H9 (cell line): Measurements from ENCODE around the gene LMTK3. TPM values are rescaled to one million over a fixed set of nuclear protein-coding genes. Genes with fewer than 3 reads are reported as not detected.

Source experiments
- DNase-seq: peaks from one replicate; pipeline ENCODE4 v3.0.0-alpha.2; 2017
- H2AFZ ChIP-seq: one replicate; pipeline ENCODE4 v1.6.1; 2013; ENCODE audit warnings: mild to moderate bottlenecking, low read length, control low read depth, moderate library complexity
- H2AK5ac ChIP-seq: 2 replicates; pipeline ENCODE4 v1.6.1; 2013; ENCODE audit warnings: low read length, control low read depth, mixed read lengths; ENCODE audit not compliant: insufficient read length
- H2BK120ac ChIP-seq: one replicate; pipeline ENCODE4 v1.6.1; 2013; ENCODE audit warnings: low read depth, mild to moderate bottlenecking, low read length, control low read depth, inconsistent platforms; ENCODE audit not compliant: poor library complexity, severe bottlenecking
- H2BK12ac ChIP-seq: 2 replicates; pipeline ENCODE4 v1.6.1; 2013; ENCODE audit warnings: low read length, control low read depth, mixed read lengths, low read depth; ENCODE audit not compliant: insufficient read length
- H2BK15ac ChIP-seq: 2 replicates; pipeline ENCODE4 v1.6.1; 2013; ENCODE audit warnings: low read depth, low read length, control low read depth
- H2BK20ac ChIP-seq: one replicate; pipeline ENCODE4 v1.6.1; 2013; ENCODE audit warnings: low read depth, mild to moderate bottlenecking, low read length, control low read depth, inconsistent platforms; ENCODE audit not compliant: poor library complexity, severe bottlenecking
- H2BK5ac ChIP-seq: 2 replicates; pipeline ENCODE4 v1.6.1; 2013; ENCODE audit warnings: low read length, control low read depth, mixed read lengths; ENCODE audit not compliant: insufficient read length
- H3K14ac ChIP-seq: 2 replicates; pipeline ENCODE4 v1.6.1; 2013; ENCODE audit warnings: low read length, control low read depth; ENCODE audit not compliant: insufficient read depth
- H3K18ac ChIP-seq: 2 replicates; pipeline ENCODE4 v1.6.1; 2013; ENCODE audit warnings: low read depth, mild to moderate bottlenecking, mixed read lengths, low read length, control low read depth; ENCODE audit not compliant: insufficient read length
- H3K23ac ChIP-seq: 2 replicates; pipeline ENCODE4 v1.6.1; 2013; ENCODE audit warnings: low read length, control low read depth, mixed read lengths, low read depth; ENCODE audit not compliant: insufficient read length
- H3K23me2 ChIP-seq: 2 replicates; pipeline ENCODE4 v1.6.1; 2013; ENCODE audit warnings: low read depth, mild to moderate bottlenecking, mixed read lengths, low read length, control low read depth; ENCODE audit not compliant: insufficient read length, poor library complexity, severe bottlenecking
- H3K27ac ChIP-seq: 2 replicates; pipeline ENCODE4 v1.5.1; 2013; ENCODE audit warnings: low read length, control low read depth, mixed read lengths, low read depth; ENCODE audit not compliant: insufficient read length
- H3K27me3 ChIP-seq: 2 replicates; pipeline ENCODE4 v1.6.1; 2013; ENCODE audit warnings: low read length, control low read depth, inconsistent platforms; ENCODE audit not compliant: insufficient read depth
- H3K4ac ChIP-seq: 2 replicates; pipeline ENCODE4 v1.6.1; 2013; ENCODE audit warnings: low read depth, mild to moderate bottlenecking, control low read depth, inconsistent platforms, low read length, moderate library complexity
- H3K4me1 ChIP-seq: 2 replicates; pipeline ENCODE4 v1.6.1; 2013; ENCODE audit warnings: low read length, control low read depth, inconsistent platforms; ENCODE audit not compliant: insufficient read depth
- H3K4me2 ChIP-seq: 2 replicates; pipeline ENCODE4 v1.6.1; 2013; ENCODE audit warnings: low read length, control low read depth, mixed read lengths; ENCODE audit not compliant: insufficient read length, insufficient read depth
- H3K56ac ChIP-seq: 2 replicates; pipeline ENCODE4 v1.6.1; 2013; ENCODE audit warnings: low read depth, mild to moderate bottlenecking, mixed read lengths, low read length, control low read depth; ENCODE audit not compliant: insufficient read length
- H3K79me1 ChIP-seq: 2 replicates; pipeline ENCODE4 v1.6.1; 2013; ENCODE audit warnings: low read depth, mild to moderate bottlenecking, moderate library complexity, low read length, control low read depth, inconsistent platforms; ENCODE audit not compliant: insufficient read depth, poor library complexity, severe bottlenecking
- H3K79me2 ChIP-seq: 2 replicates; pipeline ENCODE4 v1.6.1; 2013; ENCODE audit warnings: low read length, control low read depth, inconsistent platforms; ENCODE audit not compliant: insufficient read depth
- H3K9ac ChIP-seq: 2 replicates; pipeline ENCODE4 v1.6.1; 2013; ENCODE audit warnings: low read length, control low read depth, mixed read lengths; ENCODE audit not compliant: insufficient read length; ENCODE audit errors: extremely low read depth
- H3K9me3 ChIP-seq: one replicate; pipeline ENCODE4 v1.6.1; 2013; ENCODE audit warnings: low read depth, low read length, inconsistent platforms; ENCODE audit not compliant: control insufficient read depth
- H3T11ph ChIP-seq: one replicate; pipeline ENCODE4 v1.6.1; 2013; ENCODE audit warnings: mild to moderate bottlenecking, low read length, control low read depth, inconsistent platforms
- H4K20me1 ChIP-seq: one replicate; pipeline ENCODE4 v1.6.1; 2013; ENCODE audit not compliant: control insufficient read depth, insufficient read length, insufficient read depth
- H4K5ac ChIP-seq: 2 replicates; pipeline ENCODE4 v1.6.1; 2013; ENCODE audit warnings: low read depth, mild to moderate bottlenecking, mixed read lengths, low read length, control low read depth; ENCODE audit not compliant: insufficient read length
- H4K8ac ChIP-seq: replicated peaks from 2 replicates; pipeline ENCODE4 v1.6.1; 2013; ENCODE audit warnings: low read length, control low read depth, mixed read lengths, low read depth; ENCODE audit not compliant: insufficient read length
- H4K91ac ChIP-seq: 2 replicates; pipeline ENCODE4 v1.6.1; 2013; ENCODE audit warnings: low read depth, mild to moderate bottlenecking, moderate library complexity, mixed read lengths, low read length, control low read depth; ENCODE audit not compliant: insufficient read length
- H3K27ac Mint-ChIP-seq, 3 experiments: 2 replicates in 2 of 3; 3 replicates in 1 of 3; pipeline ENCODE4 v1.8.0; 2020 to 2021; ENCODE audit warnings: mixed read lengths in 3 of 3, mild to moderate bottlenecking in 1 of 3, moderate library complexity in 1 of 3
- H3K27me3 Mint-ChIP-seq: 2 replicates; pipeline ENCODE4 v1.8.0; 2021; ENCODE audit warnings: low read depth, mild to moderate bottlenecking, moderate library complexity, mixed read lengths
- H3K36me3 Mint-ChIP-seq, 3 experiments: 2 replicates in 2 of 3; 3 replicates in 1 of 3; pipeline ENCODE4 v1.8.0; 2020 to 2021; ENCODE audit warnings: low read depth in 3 of 3, mixed read lengths in 3 of 3; ENCODE audit not compliant: insufficient read depth in 1 of 3
- H3K4me1 Mint-ChIP-seq, 2 experiments: 2 replicates each; pipeline ENCODE4 v1.8.0; 2020; ENCODE audit warnings: mixed read lengths in 2 of 2
- H3K4me3 Mint-ChIP-seq, 2 experiments: 2 replicates in 1 of 2; 3 replicates in 1 of 2; pipeline ENCODE4 v1.8.0; 2020 to 2021; ENCODE audit warnings: mild to moderate bottlenecking in 2 of 2, mixed read lengths in 2 of 2, moderate library complexity in 1 of 2
- H3K9me3 Mint-ChIP-seq, 2 experiments: 2 replicates in 1 of 2; 3 replicates in 1 of 2; pipeline ENCODE4 v1.8.0; 2020; ENCODE audit warnings: mild to moderate bottlenecking in 2 of 2, mixed read lengths in 2 of 2, moderate library complexity in 1 of 2
- WGBS: extraction: QIAGEN DNeasy Blood & Tissue Kit; methylation state at CpG from one replicate; pipeline ENCODE4 v1.1.7; 2013; ENCODE audit warnings: missing lambda C conversion rate, low lambda C conversion rate, mixed read lengths; ENCODE audit not compliant: insufficient read length; ENCODE audit errors: extremely low coverage; 5-methylcytosine and 5-hydroxymethylcytosine counted together
- total RNA-seq: library from RNA; stranded (reverse); gene quantifications from 2 replicates; pipeline ENCODE4 v1.2.1, GENCODE V29; 2021
- TF ChIP-seq, protein P1 (sequence below): fragments of 200-600 bp; sonication (generic); conservative IDR thresholded peaks from 3 replicates; pipeline ENCODE4 v1.8.0; 2021; ENCODE audit warnings: antibody characterized with exemption, mild to moderate bottlenecking

The LMTK3 gene
- total RNA-seq, 1 experiment from 2014 or later = 14.4 TPM

DNA sequence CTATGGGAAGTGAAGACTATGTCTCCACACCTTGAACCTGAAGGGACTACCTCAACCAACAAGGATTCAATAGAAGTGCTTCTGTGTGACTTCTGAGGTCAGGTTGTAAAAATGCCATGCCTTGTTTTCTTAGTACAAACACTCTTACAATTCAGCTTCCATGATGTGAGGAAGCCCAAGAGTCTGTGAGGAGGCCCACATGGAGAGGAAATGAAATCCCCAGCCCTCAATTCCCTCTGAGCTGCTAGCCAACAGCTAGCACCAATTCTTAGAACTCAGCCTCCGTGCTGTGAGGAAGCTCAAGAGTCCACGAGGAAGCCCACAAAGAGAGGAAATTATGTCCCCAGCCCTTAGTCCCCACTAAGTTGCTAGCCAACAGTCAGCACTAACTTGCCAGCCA, 12.6 kb upstream of the LMTK3 start:
- Histone ChIP-seq H3T11ph (no peak overlapping the region), H3K4me1 (no peaks in the 10 kb centered on the region; the same call in 1 of the 2 replicates), H2BK120ac (no peak overlapping the region), H2AFZ (no peak overlapping the region), H3K23ac (no peak overlapping the region), H3K27me3 (no peaks in the 10 kb centered on the region), H3K4me2 (no peak overlapping the region), H4K5ac (no peak overlapping the region), H2BK12ac (no peak overlapping the region), H3K9me3 (no peaks in the 10 kb centered on the region), H2BK15ac (no peak overlapping the region), H3K79me1 (no peaks in the 10 kb centered on the region), H3K9ac (no peak overlapping the region), H2BK5ac (no peak overlapping the region), H3K27ac (no peak overlapping the region), H3K14ac (no peak overlapping the region), H2AK5ac (no peak overlapping the region), H3K4ac (no peak overlapping the region), H4K91ac (no peak overlapping the region), H4K8ac (no peak overlapping the region), H3K79me2 (no peaks in the 10 kb centered on the region), H4K20me1 (no peaks in the 10 kb centered on the region), H3K23me2 (no peaks in the 10 kb centered on the region), H3K18ac (no peak overlapping the region), H2BK20ac (no peak overlapping the region), H3K56ac (no peak overlapping the region)
- Mint-ChIP-seq H3K9me3 (peaks cover 32 to 40% of the 10 kb centered on the region in 2 experiments), H3K27ac (no peak overlapping the region), H3K4me1 (peaks cover 6 to 7% of the 10 kb centered on the region in 2 experiments; a peak in 3 of 4 replicates), H3K36me3 (peaks cover 17 to 25% (median 18%) of the 10 kb centered on the region in 3 experiments), H3K4me3 (no peak overlapping the region), H3K27me3 (peaks cover 1% of the 10 kb centered on the region)
- no peak for DNase-seq
- WGBS = no CpG with 5 or more reads among the region's 2 CpGs
- TF ChIP-seq, protein P1, sequence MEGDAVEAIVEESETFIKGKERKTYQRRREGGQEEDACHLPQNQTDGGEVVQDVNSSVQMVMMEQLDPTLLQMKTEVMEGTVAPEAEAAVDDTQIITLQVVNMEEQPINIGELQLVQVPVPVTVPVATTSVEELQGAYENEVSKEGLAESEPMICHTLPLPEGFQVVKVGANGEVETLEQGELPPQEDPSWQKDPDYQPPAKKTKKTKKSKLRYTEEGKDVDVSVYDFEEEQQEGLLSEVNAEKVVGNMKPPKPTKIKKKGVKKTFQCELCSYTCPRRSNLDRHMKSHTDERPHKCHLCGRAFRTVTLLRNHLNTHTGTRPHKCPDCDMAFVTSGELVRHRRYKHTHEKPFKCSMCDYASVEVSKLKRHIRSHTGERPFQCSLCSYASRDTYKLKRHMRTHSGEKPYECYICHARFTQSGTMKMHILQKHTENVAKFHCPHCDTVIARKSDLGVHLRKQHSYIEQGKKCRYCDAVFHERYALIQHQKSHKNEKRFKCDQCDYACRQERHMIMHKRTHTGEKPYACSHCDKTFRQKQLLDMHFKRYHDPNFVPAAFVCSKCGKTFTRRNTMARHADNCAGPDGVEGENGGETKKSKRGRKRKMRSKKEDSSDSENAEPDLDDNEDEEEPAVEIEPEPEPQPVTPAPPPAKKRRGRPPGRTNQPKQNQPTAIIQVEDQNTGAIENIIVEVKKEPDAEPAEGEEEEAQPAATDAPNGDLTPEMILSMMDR = no peak
